ENCODE data around the gene MRI1.
"Not testable (repeated sequence)": the region's sequence is repeated elsewhere in the genome, so short reads cannot be mapped to it uniquely, and the experiment has no call there.

Gene MRI1

DNA sequence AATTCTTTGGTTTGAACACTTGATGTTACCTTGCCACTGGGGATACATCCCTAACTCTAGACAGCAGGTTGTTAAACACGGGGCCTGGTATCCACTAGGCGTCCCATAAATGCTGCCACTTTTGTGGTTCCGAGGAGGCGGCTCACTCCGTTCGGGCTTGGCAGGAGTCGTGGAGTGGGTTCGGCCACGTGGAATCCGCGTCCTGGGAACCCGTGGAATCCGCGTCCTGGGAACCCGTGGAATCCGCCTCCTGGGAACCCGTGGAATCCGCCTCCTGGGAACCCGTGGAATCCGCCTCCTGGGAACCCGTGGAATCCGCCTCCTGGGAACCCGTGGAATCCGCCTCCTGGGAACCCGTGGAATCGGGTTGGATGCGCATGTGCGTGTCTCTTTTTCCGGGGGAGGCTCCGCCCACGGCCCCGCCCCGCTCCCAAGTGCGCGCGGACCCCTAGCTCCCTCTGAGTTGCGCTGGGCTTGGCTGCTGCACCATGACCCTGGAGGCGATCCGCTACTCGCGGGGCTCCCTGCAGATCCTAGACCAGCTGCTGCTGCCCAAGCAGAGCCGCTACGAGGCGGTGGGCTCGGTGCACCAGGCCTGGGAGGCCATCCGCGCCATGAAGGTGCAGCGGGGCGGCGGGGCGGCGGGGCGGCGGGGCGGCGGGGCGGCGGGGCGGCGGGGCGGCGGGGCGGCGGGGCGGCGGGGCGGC lies at the start of gene MRI1:
Gene MRI1, plus strand, starts transcription at position 422 of the 707 bp plus-strand sequence. Its CDS starts 67 bp downstream, at position 489.
- DNase-seq = no peak

DNA sequence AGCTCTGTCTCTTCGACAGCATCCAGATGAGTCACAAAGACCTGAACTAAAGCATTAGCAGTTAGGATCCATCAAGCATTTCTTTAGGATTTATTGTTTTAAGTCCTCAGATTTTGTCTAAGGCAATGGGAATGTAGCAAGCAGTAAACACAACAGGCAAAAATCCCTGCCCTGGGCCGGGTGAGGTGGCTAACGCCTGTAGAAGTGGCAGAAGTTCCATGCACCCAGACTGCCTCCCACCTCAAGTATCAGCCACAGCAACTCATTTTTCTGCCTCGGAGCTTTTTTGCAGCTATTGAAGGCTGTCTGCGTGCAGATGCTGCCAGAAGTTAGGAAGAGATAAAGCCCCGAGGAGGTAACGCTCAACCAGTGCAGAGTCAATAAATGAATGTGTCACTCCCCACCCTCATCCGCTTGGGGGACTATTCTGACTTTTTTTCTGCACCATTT lies 47.1 kb upstream of the MRI1 start:
- DNase-seq = no peak

GRCh38 chr19:13718733-13719132 lies 45.6 kb upstream of the MRI1 start:
- peak; percentile 76 for DNase-seq

DNA sequence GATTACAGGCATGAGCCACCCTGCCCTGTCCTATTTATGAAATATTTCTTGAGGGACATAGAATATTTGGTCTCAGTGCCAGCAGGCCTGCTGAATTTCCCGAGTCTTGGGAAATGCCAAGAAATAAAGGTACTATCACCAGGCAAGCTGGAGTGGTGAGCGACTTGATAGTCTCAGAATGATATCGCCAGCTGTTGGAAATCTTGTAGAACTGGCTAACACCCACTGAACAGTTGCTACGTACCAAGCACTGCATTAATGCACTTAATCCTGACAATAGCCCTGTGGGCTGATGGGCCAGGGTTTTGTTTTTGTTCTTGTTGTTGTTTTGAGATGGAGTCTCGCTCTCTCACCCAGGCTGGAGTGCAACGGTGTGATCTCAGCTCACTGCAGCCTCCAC lies 42.2 kb upstream of the MRI1 start:
- no peak for DNase-seq

- DNase-seq = no peak
Measured at GRCh38 chr19:13723206-13723605, 41.1 kb upstream of the MRI1 start.

- DNase-seq = no peak
Measured at GRCh38 chr19:13726323-13726722, 38.0 kb upstream of the MRI1 start.

DNA sequence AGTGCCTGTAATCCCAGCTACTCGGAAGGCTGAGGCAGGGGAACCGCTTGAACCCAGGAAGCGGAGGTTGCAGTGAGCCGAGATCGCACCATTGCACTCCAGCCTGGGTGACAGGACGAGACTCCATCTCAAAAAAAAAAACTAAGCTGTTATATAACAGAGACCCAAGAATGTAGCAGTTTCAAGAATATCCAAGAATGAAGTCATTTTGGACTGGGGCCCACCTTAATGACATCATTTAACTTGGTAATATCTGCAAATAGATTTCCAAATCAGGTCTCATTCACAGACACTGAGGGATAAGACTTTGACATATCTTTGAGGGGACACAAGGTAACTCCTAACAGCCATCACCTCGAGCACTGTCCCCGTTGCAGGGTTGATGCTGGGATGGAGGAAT lies 36.5 kb upstream of the MRI1 start:
- DNase-seq = no peak

DNA sequence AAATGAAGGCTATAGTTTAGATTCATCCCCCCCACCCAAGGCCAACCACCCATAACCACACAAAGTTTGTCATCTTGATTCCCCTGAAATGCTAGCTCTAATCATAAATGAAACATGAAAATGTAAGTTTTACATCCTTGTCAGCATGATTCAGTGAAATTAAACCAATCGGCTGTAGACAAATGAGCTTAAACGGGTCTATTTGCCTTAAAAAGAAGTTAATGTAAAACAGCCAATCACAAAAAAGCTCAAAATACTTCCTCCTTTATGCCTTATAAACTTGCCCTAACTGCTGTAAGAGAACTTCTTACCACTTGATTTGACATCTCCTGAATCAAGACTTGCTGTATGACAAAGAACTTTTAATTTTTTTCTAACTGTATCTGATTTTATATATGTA lies 34.5 kb upstream of the MRI1 start:
- no peak for DNase-seq

DNA sequence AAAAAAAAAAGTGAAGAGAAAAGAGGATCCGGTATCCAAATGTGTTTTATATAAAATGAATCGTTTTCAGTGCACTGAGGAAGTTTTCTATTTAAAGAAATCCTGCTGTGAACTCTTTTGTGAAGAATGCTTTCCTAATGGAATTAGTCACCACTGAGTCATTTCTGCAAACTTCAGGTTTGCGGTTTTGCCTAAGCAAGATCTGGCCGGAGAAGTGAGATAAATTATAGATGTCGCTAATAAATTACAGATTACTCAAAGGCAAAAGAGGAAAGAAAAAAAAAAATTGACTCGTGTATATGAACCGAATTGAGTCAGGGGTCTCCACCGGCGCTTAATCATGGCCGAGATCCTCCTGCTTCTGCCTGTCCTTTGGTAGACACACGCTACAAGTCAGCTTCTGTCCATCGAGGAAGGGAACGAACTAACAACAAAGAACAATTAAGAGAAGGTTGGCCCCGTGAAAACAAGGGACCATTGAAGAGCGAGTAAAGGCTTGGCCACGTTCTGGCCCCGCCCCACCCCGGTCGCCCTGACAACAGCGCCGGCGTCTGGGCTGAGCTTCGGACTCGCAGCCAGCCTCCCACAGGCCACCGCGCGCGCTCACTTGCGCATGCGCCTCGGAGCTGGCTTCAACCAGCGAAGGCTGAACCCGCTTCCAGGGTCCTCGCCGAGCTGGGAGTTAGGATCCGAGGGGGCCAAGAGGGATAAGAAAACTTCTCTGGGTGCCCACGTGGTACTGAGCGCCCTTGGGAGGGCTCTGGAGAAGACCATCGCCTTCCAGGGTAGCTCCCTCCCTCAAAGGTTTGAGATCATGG lies 33.0 kb upstream of the MRI1 start:
- DNase-seq = peak; percentile 87

DNA sequence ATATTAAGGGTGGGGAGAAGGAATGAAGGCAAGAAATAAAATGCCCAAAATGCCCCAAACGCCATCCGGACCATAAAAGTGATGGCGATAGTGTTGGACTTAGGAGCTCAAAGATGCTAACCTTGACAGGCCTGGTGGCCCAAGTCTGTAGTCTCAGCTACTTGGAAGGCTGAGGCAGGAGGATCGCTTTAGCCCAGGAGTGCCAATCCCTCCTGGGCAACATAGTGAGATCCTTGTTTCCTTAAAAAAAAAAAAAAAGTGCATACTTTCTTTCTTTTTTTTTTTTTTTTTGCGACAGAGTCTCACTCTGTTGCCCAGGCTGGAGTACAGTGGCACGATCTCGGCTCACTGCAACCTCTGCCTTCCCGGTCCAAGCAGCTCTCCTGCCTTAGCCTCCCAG lies 32.0 kb upstream of the MRI1 start:
- no peak for DNase-seq

DNA sequence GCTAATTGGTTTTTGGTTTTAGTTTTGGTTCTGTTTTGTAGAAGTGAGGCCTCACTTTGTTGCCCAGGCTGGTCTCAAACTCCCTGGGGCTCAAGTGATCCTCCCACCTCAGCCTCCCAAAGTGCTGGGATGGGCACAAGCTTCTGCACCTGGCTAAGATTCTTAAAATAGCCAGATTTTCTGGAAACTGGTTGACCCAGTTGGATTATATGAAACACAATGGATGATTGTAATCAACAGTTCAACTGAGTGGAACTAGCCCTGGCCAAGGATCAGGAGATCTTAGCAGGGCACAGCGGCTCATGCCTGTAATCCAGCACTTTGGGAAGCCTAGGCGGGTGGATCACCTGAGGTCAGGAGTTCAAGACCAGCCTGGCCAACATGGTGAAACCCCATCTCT lies 29.6 kb upstream of the MRI1 start:
- no peak for DNase-seq

DNA sequence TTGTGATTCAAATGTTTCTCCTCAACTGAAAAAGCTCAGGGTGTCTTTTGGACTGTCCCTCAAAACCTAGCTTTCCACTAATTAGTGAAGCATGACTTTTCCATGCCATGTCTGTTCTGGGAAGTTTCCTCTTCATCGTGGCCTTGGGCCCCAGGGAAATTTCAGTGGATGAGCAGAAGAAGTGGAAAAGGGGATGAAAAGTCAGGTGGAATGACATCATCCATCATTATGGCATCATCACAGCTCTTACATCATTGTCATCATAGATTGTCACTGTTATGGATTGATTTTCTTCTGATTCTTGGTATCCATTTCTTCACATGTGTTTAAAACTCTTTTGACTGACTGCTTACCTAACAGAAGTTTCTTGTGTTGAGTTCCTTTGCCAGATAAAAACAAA lies 26.2 kb upstream of the MRI1 start:
- DNase-seq = no peak

DNA sequence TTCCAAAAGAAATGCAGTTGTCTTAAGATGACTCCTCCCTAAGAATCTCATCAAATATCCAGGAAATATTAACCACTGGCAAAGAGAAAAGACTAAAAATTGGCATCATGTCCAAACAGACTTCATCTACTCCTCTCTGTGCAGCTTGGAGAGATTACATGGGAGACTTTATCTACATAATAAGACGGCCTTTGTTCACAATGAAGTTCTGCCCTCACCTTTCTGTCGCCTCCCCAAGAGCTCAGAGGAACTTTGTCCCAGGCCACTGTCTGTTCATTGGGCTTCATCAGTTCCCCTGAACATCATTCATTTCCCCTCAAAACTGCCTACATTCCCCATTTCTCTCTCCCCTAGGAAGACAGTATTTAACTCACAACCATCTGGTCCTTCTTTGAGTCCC lies 22.4 kb upstream of the MRI1 start:
- DNase-seq = no peak

- no peak for DNase-seq
Measured at GRCh38 chr19:13742756-13743155, 21.6 kb upstream of the MRI1 start.

DNA sequence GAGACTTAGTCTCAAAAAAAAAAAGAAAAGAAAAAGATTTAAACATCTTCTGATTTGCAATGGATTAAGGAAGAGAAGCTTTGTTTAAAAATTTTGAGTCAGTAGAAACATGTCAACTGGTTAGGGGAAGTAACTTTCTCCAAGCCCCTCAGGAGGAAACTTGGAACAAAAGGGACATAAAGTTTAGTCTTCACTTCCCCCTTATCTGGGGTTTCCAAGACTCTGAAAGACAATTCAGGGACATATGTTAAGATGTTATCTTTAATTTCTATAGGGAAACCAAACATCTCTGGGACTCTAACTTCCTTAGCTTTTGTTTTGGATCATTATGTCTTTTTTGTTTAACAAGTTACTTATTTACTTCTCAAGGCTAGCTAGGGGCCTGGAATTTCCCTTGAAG lies 20.1 kb upstream of the MRI1 start:
- DNase-seq = no peak

- DNase-seq = no peak
Measured at GRCh38 chr19:13747098-13747453, 17.2 kb upstream of the MRI1 start.

GRCh38 chr19:13748169-13748828 lies 16.0 kb upstream of the MRI1 start:
- DNase-seq = no peak

DNA sequence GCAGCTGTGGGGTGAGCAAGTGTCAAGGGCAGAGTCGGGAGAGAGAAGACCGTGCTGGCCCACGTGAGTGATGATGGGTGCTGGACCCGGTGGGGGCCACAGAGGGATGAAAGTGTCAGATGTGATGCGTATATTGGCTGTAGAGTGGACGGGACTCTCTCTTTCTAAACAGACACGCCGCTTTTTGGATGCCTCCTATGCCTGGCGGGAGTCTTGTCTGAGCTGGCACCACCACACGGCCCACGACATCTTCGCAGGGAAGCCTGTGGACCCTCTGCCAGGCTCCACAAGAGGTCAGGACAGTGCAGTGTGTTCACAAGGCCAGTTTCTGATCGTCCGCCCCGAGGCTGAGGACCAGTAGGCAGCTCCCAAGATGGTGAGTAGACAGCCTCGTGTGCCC lies 12.9 kb upstream of the MRI1 start:
- DNase-seq = no peak

GRCh38 chr19:13753622-13754021 lies 10.7 kb upstream of the MRI1 start:
- DNase-seq = not testable (repeated sequence)

- DNase-seq = no peak
Measured at GRCh38 chr19:13756210-13756609, 8.1 kb upstream of the MRI1 start.

DNA sequence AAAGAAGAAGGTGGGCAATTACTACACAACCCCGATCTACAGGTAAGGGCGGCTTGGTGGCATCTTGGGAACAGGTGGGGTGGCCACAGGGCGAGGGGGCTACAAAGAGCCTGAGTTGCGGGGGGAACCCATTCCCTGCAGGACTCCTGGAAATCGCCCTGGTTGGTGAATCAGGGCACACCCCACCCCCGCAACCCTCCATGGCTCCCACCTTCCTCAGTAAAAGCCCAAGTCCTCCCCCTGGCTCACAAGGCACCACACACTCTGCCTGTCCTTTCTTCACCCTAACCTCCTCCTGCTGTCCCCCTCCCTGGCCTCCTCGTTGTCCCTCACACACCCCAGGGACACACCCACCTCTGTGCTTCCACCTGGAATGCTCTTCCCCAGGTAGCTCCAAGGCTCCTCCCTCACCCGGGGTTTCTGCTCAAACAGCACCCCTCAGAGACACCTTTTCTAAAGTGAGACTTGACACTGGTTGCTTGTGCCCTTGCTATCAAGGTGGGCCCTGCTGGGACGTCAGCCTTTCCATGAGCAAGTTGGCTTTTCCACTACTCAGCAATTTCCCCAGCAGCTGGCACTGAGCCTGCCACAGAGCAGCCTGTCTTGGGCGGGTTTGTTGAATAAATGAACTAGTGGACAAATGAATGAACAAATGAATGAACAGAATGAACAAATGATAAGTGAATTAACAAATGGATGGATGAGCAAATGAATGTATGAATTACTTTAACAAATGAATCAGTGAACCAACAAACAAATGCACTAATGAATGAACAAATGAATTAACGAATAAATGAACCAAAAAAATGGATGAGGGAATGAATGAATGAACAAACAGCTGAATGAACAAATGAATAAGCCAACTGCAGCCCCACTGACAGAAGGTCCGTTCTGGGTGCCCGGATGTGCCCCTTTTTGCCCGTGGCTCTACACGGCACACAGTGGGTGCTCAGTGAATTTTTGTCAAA lies 6.2 kb upstream of the MRI1 start:
- no peak for DNase-seq

DNA sequence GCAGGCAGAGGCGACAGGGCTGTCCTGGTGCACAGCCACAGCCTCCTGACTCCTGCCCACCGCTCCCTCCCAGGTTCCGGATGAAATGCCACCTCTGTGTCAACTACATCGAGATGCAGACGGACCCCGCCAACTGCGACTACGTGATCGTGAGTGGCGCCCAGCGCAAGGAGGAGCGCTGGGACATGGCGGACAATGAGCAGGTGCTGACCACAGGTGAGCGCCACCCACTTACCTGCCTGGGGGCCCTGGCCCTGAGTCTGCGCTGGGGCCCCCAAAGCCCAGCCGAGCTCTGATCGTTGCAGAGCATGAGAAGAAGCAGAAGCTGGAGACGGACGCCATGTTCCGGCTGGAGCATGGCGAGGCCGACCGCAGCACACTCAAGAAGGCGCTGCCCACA lies 5.5 kb upstream of the MRI1 start:
- DNase-seq = no peak

DNA sequence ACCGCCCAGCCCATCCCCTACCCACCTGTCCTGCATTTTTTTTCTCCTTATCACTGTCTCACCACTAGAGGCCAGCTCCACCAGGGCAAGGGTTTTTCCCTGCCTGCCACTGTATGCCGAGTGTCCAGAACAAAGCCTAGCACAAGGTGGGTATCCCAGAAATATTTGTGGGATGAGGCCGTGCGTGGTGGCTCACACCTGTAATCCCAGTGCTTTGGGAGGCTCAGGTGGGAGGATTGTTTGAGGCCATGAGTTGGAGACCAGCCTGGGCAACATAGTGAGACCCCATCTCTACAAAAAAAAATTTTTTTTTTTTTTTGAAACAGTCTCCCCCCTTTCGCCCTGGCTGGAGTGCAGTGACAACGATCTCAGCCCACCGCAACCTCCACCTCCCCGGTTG lies 2.9 kb upstream of the MRI1 start:
- DNase-seq = no peak

Data from NCI-H2029 (cell line).